Measurements from ENCODE around the gene CBX5. TPM values are rescaled to one million over a fixed set of nuclear protein-coding genes. Genes with fewer than 3 reads are reported as not detected.

The CBX5 gene
- total and polyA plus RNA-seq, 2 experiments from 2014 or later, result 29.6 to 37.6 TPM

- peaks cover 17% of the 10 kb centered on the region for H3K4me1 ChIP-seq (ENCODE audit: insufficient read depth)
- no peaks in the 10 kb centered on the region for H3K79me2 ChIP-seq (ENCODE audit: insufficient read depth)
- H3F3A ChIP-seq (ENCODE audit: insufficient read depth), result no peaks in the 10 kb centered on the region
- in situ Hi-C loops (cut with MboI), result no loop called here
- H2AFZ ChIP-seq, result no peak overlapping the region
- H3K36me3 ChIP-seq (ENCODE audit: low read depth), result no peaks in the 10 kb centered on the region
- no peak overlapping the region for H3K4me2 ChIP-seq (ENCODE audit: unreplicated experiment)
- no peaks in the 10 kb centered on the region for H3K27me3 ChIP-seq (replicated peaks; ENCODE audit: insufficient read depth)
- no peaks in the 10 kb centered on the region for H3K9me2 ChIP-seq (ENCODE audit: insufficient read depth)
- 87 to 89% methylated on average over 5 of the region's 5 CpGs for WGBS, 2 experiments (ENCODE audit: low coverage in 1 of 2, low lambda C conversion rate in 2 of 2, missing lambda C conversion rate in 2 of 2)
- H3K27ac ChIP-seq, result no peak overlapping the region
- DNase-seq, result no peak
- H3K9me3 ChIP-seq (ENCODE audit: low read depth), result no peaks in the 10 kb centered on the region
- H3K4me3 ChIP-seq, result no peak overlapping the region
- H3K9ac ChIP-seq, result no peak overlapping the region
- TF ChIP-seq EZH2phosphoT487 (IDR thresholded peaks at IDR 0.05; ENCODE audit: insufficient read depth, low read depth) (no peak), EZH2 (IDR thresholded peaks at IDR 0.05; ENCODE audit: insufficient read depth, poor library complexity, severe bottlenecking) (no peak)
- H4K20me1 ChIP-seq (ENCODE audit: insufficient read depth), result no peaks in the 10 kb centered on the region
Observed at GRCh38 chr12:54296393-54297099, 16.6 kb upstream of the CBX5 start.

DNA sequence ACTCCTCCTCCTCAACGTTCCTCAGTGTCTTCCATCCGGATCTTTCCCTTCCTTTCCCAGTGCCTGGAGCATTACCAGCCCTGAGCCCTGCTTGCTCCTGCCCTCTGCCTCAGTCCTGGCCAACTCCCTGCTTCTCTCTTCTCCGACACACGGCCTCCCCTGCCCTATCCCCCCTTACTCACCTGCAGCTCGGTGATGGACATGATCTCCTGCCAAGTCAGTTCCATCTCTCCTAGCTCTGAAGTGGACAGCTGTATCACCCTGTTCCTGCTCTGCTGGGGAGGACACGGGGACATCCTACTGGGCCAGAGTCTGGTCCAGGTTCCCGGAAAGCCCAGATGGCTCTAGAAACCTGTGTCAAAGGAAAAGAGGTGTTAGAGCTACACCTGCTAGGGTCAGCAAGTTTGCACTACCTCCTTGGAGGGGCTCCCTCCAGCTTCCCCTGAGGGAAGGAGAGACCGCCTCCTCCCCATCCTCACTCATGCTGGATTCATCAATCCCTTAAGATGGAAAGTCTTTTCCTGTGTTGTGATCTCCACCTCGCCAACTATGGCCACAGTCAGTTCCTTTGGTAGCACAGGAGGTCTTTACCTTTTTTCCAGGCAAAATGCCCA, 15.1 kb upstream of the CBX5 start:
- no peaks in the 10 kb centered on the region for H3K9me2 ChIP-seq (ENCODE audit: insufficient read depth)
- H4K20me1 ChIP-seq (ENCODE audit: insufficient read depth), result no peaks in the 10 kb centered on the region
- DNase-seq, result no peak
- WGBS, 2 experiments (ENCODE audit: low coverage in 1 of 2, low lambda C conversion rate in 2 of 2, missing lambda C conversion rate in 2 of 2), result 78 to 80% methylated on average over 9 of the region's 9 CpGs
- peaks cover 5% of the 10 kb centered on the region for H3K4me1 ChIP-seq (ENCODE audit: insufficient read depth)
- H3K36me3 ChIP-seq (ENCODE audit: low read depth), result no peaks in the 10 kb centered on the region
- no peak overlapping the region for H2AFZ ChIP-seq
- no peak for TF ChIP-seq EZH2phosphoT487 (IDR thresholded peaks at IDR 0.05; ENCODE audit: insufficient read depth, low read depth)
- TF ChIP-seq EZH2 (IDR thresholded peaks at IDR 0.05; ENCODE audit: insufficient read depth, poor library complexity, severe bottlenecking), result no peak
- H3K27me3 ChIP-seq (replicated peaks; ENCODE audit: insufficient read depth), result no peaks in the 10 kb centered on the region
- no peaks in the 10 kb centered on the region for H3K9me3 ChIP-seq (ENCODE audit: low read depth)
- no peak overlapping the region for H3K27ac ChIP-seq
- H3F3A ChIP-seq (ENCODE audit: insufficient read depth), result peaks cover 12% of the 10 kb centered on the region
- H3K79me2 ChIP-seq (ENCODE audit: insufficient read depth), result no peaks in the 10 kb centered on the region
- H3K4me3 ChIP-seq, result no peak overlapping the region
- in situ Hi-C loops (cut with MboI), result no loop called here
- no peak overlapping the region for H3K9ac ChIP-seq
- H3K4me2 ChIP-seq (ENCODE audit: unreplicated experiment), result no peak overlapping the region

- H2AFZ ChIP-seq, result no peak overlapping the region
- in situ Hi-C loops (cut with MboI), result no loop called here
- H3K4me3 ChIP-seq, result no peak overlapping the region
- H3K9ac ChIP-seq, result no peak overlapping the region
- WGBS, 2 experiments (ENCODE audit: low coverage in 1 of 2, low lambda C conversion rate in 2 of 2, missing lambda C conversion rate in 2 of 2), result 84% methylated on average over 9 of the region's 9 CpGs
- H3K36me3 ChIP-seq (ENCODE audit: low read depth), result no peaks in the 10 kb centered on the region
- H3K9me2 ChIP-seq (ENCODE audit: insufficient read depth), result no peaks in the 10 kb centered on the region
- no peaks in the 10 kb centered on the region for H3K27me3 ChIP-seq (replicated peaks; ENCODE audit: insufficient read depth)
- H3K4me2 ChIP-seq (ENCODE audit: unreplicated experiment), result no peak overlapping the region
- H3K9me3 ChIP-seq (ENCODE audit: low read depth), result no peaks in the 10 kb centered on the region
- H4K20me1 ChIP-seq (ENCODE audit: insufficient read depth), result no peaks in the 10 kb centered on the region
- TF ChIP-seq EZH2phosphoT487 (IDR thresholded peaks at IDR 0.05; ENCODE audit: insufficient read depth, low read depth) (no peak), EZH2 (IDR thresholded peaks at IDR 0.05; ENCODE audit: insufficient read depth, poor library complexity, severe bottlenecking) (no peak)
- H3K79me2 ChIP-seq (ENCODE audit: insufficient read depth), result no peaks in the 10 kb centered on the region
- no peak overlapping the region for H3K27ac ChIP-seq
- H3F3A ChIP-seq (ENCODE audit: insufficient read depth), result peaks cover 19% of the 10 kb centered on the region
- no peaks in the 10 kb centered on the region for H3K4me1 ChIP-seq (ENCODE audit: insufficient read depth)
- DNase-seq, result peak; percentile 51
Observed at GRCh38 chr12:54294152-54294952, 14.4 kb upstream of the CBX5 start.

DNA sequence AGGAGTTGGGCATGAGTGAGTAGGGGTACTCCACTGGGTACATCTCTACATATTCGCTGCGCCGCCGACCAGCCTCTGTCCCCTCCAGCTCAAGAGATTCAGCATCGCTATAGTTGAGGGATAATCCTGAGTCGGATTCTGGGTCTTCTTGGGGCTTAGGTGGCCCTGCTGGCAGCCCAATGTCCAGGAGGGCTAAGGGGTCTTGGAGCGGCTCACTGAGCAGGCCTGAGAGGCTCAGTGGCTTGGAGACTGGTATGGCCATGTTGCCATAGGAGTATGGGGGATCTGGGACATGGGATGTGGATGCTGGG, 13.0 kb upstream of the CBX5 start:
- no peaks in the 10 kb centered on the region for H3K4me1 ChIP-seq (ENCODE audit: insufficient read depth)
- no peak overlapping the region for H3K4me2 ChIP-seq (ENCODE audit: unreplicated experiment)
- H3K4me3 ChIP-seq, result no peak overlapping the region
- H2AFZ ChIP-seq, result no peak overlapping the region
- DNase-seq, result no peak
- H3K9me3 ChIP-seq (ENCODE audit: low read depth), result no peaks in the 10 kb centered on the region
- 95 to 97% methylated on average over 7 of the region's 7 CpGs for WGBS, 2 experiments (ENCODE audit: low coverage in 1 of 2, low lambda C conversion rate in 2 of 2, missing lambda C conversion rate in 2 of 2)
- in situ Hi-C loops (cut with MboI), result no loop called here
- H3K9ac ChIP-seq, result no peak overlapping the region
- TF ChIP-seq EZH2 (IDR thresholded peaks at IDR 0.05; ENCODE audit: insufficient read depth, poor library complexity, severe bottlenecking) (no peak), EZH2phosphoT487 (IDR thresholded peaks at IDR 0.05; ENCODE audit: insufficient read depth, low read depth) (no peak)
- H3K36me3 ChIP-seq (ENCODE audit: low read depth), result peaks cover 4% of the 10 kb centered on the region; the same call in 1 of the 2 replicates
- H4K20me1 ChIP-seq (ENCODE audit: insufficient read depth), result no peaks in the 10 kb centered on the region
- H3K79me2 ChIP-seq (ENCODE audit: insufficient read depth), result no peaks in the 10 kb centered on the region
- H3K27me3 ChIP-seq (replicated peaks; ENCODE audit: insufficient read depth), result no peaks in the 10 kb centered on the region
- H3F3A ChIP-seq (ENCODE audit: insufficient read depth), result peaks cover 33% of the 10 kb centered on the region
- H3K27ac ChIP-seq, result no peak overlapping the region
- no peaks in the 10 kb centered on the region for H3K9me2 ChIP-seq (ENCODE audit: insufficient read depth)

All from GM23248 (cell line).